HepG2 (cell line): ENCODE data around the gene RHD. TPM values are rescaled to one million over a fixed set of nuclear protein-coding genes. Genes with fewer than 3 reads are reported as not detected.

Experiments used
- GABPB1 ChIP-seq: IDR thresholded peaks from 2 replicates; pipeline ENCODE4 v1.6.1; 2016; ENCODE audit warnings: mild to moderate bottlenecking, missing genetic modification reagents, moderate library complexity, missing compliant biosample characterization
- GLI4 ChIP-seq: sonication (generic); formaldehyde crosslinking; IDR thresholded peaks from 2 replicates; pipeline ENCODE4 v1.5.1; 2020; ENCODE audit warnings: missing genetic modification reagents, mild to moderate bottlenecking, moderate library complexity, borderline replicate concordance
- HMGXB4 ChIP-seq, 2 experiments: sonication (generic) in 1 of 2; formaldehyde crosslinking in 1 of 2; IDR thresholded peaks; 2 replicates each; pipeline versions ENCODE4 v1.4.0 to v1.6.1; 2018 to 2020; ENCODE audit warnings: missing genetic modification reagents in 2 of 2, borderline replicate concordance in 1 of 2, low read depth in 1 of 2, mild to moderate bottlenecking in 1 of 2, missing biosample characterization in 1 of 2
- HNRNPUL1 ChIP-seq: fragments of 200-400 bp; formaldehyde crosslinking; IDR thresholded peaks from 2 replicates; pipeline ENCODE4 v1.6.1; 2017; ENCODE audit warnings: low read depth, mild to moderate bottlenecking, low read length, moderate library complexity
- MED13 ChIP-seq: sonication (generic); formaldehyde crosslinking; IDR thresholded peaks from 2 replicates; pipeline ENCODE4 v1.5.0; 2020; ENCODE audit warnings: missing genetic modification reagents
- U2AF1 ChIP-seq: fragments of 200-400 bp; formaldehyde crosslinking; optimal IDR thresholded peaks from 2 replicates; pipeline ENCODE3; 2017; ENCODE audit warnings: mild to moderate bottlenecking, low read depth, low read length
- WIZ ChIP-seq: sonication (generic); formaldehyde crosslinking; IDR thresholded peaks from 2 replicates; pipeline ENCODE4 v1.5.1; 2020; ENCODE audit warnings: mild to moderate bottlenecking, missing genetic modification reagents
- ZBTB1 ChIP-seq: sonication (generic); formaldehyde crosslinking; IDR thresholded peaks from 2 replicates; pipeline ENCODE4 v1.4.0; 2020; ENCODE audit warnings: missing genetic modification reagents, borderline replicate concordance
- ZKSCAN8 ChIP-seq: IDR thresholded peaks from 2 replicates; pipeline ENCODE4 v1.6.1; 2016; ENCODE audit warnings: borderline replicate concordance, missing genetic modification reagents, missing compliant biosample characterization
- ZNF256 ChIP-seq: sonication (generic); formaldehyde crosslinking; conservative IDR thresholded peaks from 2 replicates; pipeline ENCODE4 v1.4.0; 2020; ENCODE audit warnings: missing genetic modification reagents
- ZNF333 ChIP-seq: sonication (generic); formaldehyde crosslinking; IDR thresholded peaks from 2 replicates; pipeline ENCODE4 v1.4.0; 2020; ENCODE audit warnings: mild to moderate bottlenecking, missing genetic modification reagents, borderline replicate concordance
- ZNF574 ChIP-seq: sonication (generic); formaldehyde crosslinking; IDR thresholded peaks from 2 replicates; pipeline ENCODE4 v1.4.0; 2020; ENCODE audit warnings: missing genetic modification reagents
- ZNF609 ChIP-seq: sonication (generic); formaldehyde crosslinking; IDR thresholded peaks from 2 replicates; pipeline ENCODE4 v1.4.0; 2020; ENCODE audit warnings: mild to moderate bottlenecking, missing genetic modification reagents, borderline replicate concordance
- ZNF619 ChIP-seq: sonication (generic); formaldehyde crosslinking; IDR thresholded peaks from 2 replicates; pipeline ENCODE4 v1.4.0; 2020; ENCODE audit warnings: mild to moderate bottlenecking, missing genetic modification reagents
- polyA plus RNA-seq, 8 experiments: library from polyadenylated mRNA; depleted of rRNA in 3 of 8; stranded (reverse) in 7 of 8; unstranded in 1 of 8; fragments of >200 nt; fragmentation: Illumina TruSeq in 4 of 8; extraction: Trizol in 4 of 8; gene quantifications; 2 replicates each; pipeline versions ENCODE4 v1.2.1 to v1.2.3, GENCODE V29; 2011 to 2016; ENCODE audit warnings: low read depth in 4 of 8, missing spikeins in 1 of 8, mixed read lengths in 1 of 8; ENCODE audit not compliant: insufficient read depth in 1 of 8
- total RNA-seq, 5 experiments: library from RNA; depleted of rRNA; stranded (reverse); fragments of >200 nt; fragmentation: Illumina TruSeq; extraction: Trizol; gene quantifications; 2 replicates each; pipeline ENCODE4 v1.2.3, GENCODE V29; 2016; ENCODE audit warnings: low read depth in 1 of 5
- TF ChIP-seq, protein P1 (sequence below): sonication (generic); formaldehyde crosslinking; IDR thresholded peaks from 2 replicates; pipeline ENCODE4 v1.8.0; 2022; ENCODE audit warnings: mild to moderate bottlenecking, missing genetic modification reagents
- TF ChIP-seq, protein P2 (sequence below): IDR thresholded peaks from 2 replicates; pipeline ENCODE4 v1.6.1; 2016; ENCODE audit warnings: missing genetic modification reagents, missing compliant biosample characterization

Gene RHD
- total and polyA plus RNA-seq, 2 of the 13 experiments (the other 11 are each of a cell fraction or from before 2014, with no cell fraction given) = not detected

GRCh38 chr1:25247024-25247828 is 25.1 kb upstream of the RHD start, which contains the start of gene RSRP1 (continued):
- TF ChIP-seq WIZ (peak; percentile 57; the same call in 1 of the 2 replicates), ZNF574 (CRISPR knock-in tag) (peak; percentile 80), GLI4 (CRISPR knock-in tag) (peak; percentile 59; the same call in 1 of the 2 replicates), ZNF333 (CRISPR knock-in tag) (peak; percentile 19; the same call in 1 of the 2 replicates), ZBTB1 (CRISPR knock-in tag) (no peak), HMGXB4 (CRISPR knock-in tag; IDR thresholded peaks at IDR 0.05; ENCODE audit: borderline replicate concordance in 1 of 2, low read depth in 1 of 2) (peak; percentile 80 to 94), U2AF1 (peak; percentile 86), ZNF619 (peak; percentile 88; the same call in 1 of the 2 replicates), HNRNPUL1 (no peak), MED13 (CRISPR knock-in tag) (0 out of 2 replicates have a peak, but pooled peaks have one; percentile 12), GABPB1 (CRISPR knock-in tag) (peak; percentile 83), ZKSCAN8 (CRISPR knock-in tag) (0 out of 2 replicates have a peak, but pooled peaks have one; percentile 83), ZNF256 (0 out of 2 replicates have a peak, but pooled peaks have one; percentile 34), ZNF609 (0 out of 2 replicates have a peak, but pooled peaks have one; percentile 11)
- TF ChIP-seq, protein P1, sequence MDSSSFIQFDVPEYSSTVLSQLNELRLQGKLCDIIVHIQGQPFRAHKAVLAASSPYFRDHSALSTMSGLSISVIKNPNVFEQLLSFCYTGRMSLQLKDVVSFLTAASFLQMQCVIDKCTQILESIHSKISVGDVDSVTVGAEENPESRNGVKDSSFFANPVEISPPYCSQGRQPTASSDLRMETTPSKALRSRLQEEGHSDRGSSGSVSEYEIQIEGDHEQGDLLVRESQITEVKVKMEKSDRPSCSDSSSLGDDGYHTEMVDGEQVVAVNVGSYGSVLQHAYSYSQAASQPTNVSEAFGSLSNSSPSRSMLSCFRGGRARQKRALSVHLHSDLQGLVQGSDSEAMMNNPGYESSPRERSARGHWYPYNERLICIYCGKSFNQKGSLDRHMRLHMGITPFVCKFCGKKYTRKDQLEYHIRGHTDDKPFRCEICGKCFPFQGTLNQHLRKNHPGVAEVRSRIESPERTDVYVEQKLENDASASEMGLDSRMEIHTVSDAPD (CRISPR knock-in tag) = no peak
- TF ChIP-seq, protein P2, sequence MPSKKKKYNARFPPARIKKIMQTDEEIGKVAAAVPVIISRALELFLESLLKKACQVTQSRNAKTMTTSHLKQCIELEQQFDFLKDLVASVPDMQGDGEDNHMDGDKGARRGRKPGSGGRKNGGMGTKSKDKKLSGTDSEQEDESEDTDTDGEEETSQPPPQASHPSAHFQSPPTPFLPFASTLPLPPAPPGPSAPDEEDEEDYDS (CRISPR knock-in tag) = peak; percentile 98
